HFF-Myc (cell line): Measurements from ENCODE around the gene NTPCR.

ENCODE experiments used
- DNase-seq: peaks from one replicate; pipeline ENCODE4 v3.0.0-alpha.2; 2011; ENCODE audit warnings: low read depth; ENCODE audit errors: extremely low read depth
- H3K4me3 ChIP-seq: replicated peaks from 2 replicates; pipeline ENCODE4 v1.5.1; 2011; ENCODE audit warnings: low read depth, mild to moderate bottlenecking, control low read depth, low read length
- TF ChIP-seq, protein P1 (sequence below): IDR thresholded peaks from 2 replicates; pipeline ENCODE4 v1.5.1; 2012; ENCODE audit warnings: mild to moderate bottlenecking, low read depth, low read length, control low read depth; ENCODE audit errors: missing control alignments

NTPCR gene

DNA sequence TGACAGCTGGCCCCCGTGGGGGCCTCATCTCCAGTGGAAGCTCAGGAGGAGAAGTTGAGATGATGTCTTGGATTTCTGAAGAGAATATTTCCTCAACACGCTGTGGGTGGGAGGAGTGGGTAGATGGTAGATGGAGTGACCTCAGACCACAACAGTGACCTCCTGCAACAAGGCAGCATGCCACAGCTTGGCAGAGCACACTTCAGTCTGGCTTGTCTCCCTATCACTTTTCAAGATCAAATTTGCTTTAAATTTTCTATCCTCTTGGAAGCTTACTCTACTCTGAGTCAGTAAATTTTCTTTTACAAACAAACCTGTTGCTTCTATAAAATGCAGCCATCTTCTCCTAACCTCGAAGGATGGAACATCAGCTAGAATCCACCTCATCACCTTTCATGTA is 59.7 kb downstream of the NTPCR start:
- DNase-seq, result no peak
- H3K4me3 ChIP-seq, result no peak overlapping the region
- TF ChIP-seq, protein P1, sequence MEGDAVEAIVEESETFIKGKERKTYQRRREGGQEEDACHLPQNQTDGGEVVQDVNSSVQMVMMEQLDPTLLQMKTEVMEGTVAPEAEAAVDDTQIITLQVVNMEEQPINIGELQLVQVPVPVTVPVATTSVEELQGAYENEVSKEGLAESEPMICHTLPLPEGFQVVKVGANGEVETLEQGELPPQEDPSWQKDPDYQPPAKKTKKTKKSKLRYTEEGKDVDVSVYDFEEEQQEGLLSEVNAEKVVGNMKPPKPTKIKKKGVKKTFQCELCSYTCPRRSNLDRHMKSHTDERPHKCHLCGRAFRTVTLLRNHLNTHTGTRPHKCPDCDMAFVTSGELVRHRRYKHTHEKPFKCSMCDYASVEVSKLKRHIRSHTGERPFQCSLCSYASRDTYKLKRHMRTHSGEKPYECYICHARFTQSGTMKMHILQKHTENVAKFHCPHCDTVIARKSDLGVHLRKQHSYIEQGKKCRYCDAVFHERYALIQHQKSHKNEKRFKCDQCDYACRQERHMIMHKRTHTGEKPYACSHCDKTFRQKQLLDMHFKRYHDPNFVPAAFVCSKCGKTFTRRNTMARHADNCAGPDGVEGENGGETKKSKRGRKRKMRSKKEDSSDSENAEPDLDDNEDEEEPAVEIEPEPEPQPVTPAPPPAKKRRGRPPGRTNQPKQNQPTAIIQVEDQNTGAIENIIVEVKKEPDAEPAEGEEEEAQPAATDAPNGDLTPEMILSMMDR, result no peak

DNA sequence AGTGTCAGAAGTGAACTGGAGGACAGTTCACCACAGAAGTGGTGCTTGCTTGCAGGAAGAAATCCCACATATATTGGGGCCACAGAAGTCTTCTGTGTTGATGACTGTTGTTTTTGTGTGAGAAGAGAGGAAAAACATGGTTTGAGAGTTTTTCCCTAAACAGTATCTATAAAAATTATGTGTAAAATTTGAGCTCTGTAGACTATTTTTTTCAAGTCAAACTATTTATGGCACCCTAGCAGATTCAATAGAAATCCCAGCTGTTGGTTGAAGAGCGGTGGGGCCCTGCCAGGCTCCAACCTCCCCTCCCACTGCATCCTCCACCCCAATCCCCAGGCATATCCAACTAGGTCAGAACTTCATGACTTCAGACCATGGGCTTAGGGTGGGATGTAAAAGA is 61.6 kb downstream of the NTPCR start:
- DNase-seq, result no peak
- TF ChIP-seq, protein P1, result no peak
- no peak overlapping the region for H3K4me3 ChIP-seq

DNA sequence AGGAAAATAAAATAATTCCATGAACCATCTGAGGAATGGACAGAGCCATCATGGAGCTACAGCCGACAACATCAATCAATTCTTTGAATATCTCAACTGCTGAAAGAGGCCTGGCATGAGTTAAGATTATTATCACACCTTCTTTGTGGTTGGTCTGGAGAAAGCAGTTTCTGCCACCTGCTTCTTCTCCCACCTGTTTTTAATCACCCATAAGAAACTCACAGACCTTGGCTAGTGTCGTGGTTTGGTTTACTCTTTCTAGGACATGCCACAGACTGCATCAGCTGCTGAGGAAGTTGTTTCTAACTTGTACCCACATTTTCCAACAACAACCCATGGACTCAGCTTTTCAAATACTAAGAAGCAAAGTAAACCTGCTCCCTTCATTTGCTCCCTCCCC is 65.6 kb downstream of the NTPCR start:
- no peak overlapping the region for H3K4me3 ChIP-seq
- TF ChIP-seq, protein P1, result no peak
- no peak for DNase-seq

DNA sequence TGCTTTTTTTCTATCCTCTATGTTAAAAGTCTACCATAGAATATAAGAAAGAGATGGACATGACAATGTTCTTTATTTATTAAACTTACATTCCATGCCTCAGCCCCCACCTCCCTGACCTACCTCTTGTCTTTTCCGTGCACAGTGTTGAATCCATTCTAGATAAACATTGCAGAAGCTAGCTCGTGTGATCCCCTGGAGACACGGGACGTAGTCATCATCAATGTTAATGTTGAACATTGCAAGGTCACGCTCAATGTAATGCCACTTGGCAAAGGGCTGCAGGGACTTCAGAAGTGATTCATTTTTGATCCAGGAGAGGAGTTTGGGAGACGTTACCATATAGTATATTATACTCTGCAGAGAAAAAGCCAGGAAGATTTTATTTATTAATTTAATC is 66.4 kb downstream of the NTPCR start:
- DNase-seq, result no peak
- H3K4me3 ChIP-seq, result no peak overlapping the region
- TF ChIP-seq, protein P1, result no peak

DNA sequence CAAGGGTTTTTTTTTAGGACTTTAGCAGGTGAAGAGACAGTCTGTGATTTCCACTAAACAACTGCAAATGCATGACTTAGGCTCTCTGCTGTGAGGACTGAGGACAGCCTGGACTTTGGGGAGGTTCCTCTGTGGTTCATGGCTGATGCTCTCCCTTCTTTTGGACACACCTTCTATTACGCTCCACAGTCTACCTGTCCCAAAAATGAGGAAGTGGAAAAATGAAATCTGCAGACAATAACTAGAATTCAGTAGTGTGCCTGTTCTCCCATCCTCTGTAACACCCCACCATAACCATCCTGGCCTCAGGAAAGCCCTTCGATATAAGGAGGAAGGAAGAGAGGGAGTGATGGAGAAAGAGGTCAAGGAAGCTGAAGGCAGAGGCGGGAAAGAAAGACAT is 68.7 kb downstream of the NTPCR start:
- TF ChIP-seq, protein P1, result no peak
- H3K4me3 ChIP-seq, result no peak overlapping the region
- DNase-seq, result no peak

DNA sequence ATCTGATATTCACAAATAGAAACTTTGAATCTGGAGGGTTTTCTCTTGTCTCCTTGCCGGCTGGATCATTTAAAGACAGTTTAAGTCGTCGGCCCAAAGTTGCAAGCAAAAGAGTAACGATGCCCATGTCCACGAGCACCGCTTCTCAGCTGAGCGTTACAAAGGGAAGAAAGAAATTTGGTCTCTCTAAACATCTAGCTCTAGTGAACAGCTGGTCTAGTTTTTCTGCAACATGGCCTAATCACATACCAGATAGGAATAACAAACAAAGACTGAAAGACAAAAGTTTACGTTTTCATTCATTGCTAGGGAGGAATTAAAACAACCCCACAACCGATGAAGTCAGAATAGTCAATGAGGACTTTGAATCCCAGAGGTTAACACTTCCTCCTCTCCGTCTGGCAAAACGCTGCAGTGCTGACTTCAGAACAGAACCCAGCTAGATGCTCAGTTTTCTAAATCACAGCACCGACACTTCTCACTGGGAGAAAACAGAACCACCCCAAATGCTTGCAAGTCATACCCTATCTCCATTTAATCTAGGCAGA is 69.4 kb downstream of the NTPCR start:
- TF ChIP-seq, protein P1, result no peak

DNA sequence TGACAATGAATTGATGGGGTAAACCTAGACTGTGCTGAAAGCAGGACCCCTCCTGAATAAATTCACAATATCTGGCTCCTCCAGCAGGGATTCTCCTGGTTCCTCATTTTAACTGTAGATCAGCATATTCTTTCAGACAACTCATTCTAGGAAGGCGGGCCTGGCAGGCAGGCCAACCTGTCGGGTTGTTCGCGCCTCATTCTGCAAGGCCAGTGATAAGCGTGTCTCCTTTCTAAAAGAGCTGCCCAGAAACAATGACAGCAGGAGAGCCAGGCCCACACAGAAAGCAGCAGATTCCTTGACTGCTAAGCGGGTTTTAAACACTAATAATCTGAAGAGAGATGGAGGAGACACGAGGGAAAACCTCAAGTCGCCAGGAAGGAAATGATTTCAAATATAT is 70.0 kb downstream of the NTPCR start:
- DNase-seq, result no peak
- TF ChIP-seq, protein P1, result no peak
- no peak overlapping the region for H3K4me3 ChIP-seq

More for the DNA sequence above, 69.4 kb downstream of the NTPCR start:
- H3K4me3 ChIP-seq, result no peak overlapping the region
- no peak for DNase-seq
